ENCODE measurements around the gene CT45A3. TPM values are rescaled to one million over a fixed set of nuclear protein-coding genes. Genes with fewer than 3 reads are reported as not detected.
"Not testable (repeated sequence)": the region's sequence is repeated elsewhere in the genome, so short reads cannot be mapped to it uniquely, and the experiment has no call there.

Gene CT45A3, protein sequence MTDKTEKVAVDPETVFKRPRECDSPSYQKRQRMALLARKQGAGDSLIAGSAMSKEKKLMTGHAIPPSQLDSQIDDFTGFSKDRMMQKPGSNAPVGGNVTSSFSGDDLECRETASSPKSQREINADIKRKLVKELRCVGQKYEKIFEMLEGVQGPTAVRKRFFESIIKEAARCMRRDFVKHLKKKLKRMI
- not detected for total RNA-seq

DNA sequence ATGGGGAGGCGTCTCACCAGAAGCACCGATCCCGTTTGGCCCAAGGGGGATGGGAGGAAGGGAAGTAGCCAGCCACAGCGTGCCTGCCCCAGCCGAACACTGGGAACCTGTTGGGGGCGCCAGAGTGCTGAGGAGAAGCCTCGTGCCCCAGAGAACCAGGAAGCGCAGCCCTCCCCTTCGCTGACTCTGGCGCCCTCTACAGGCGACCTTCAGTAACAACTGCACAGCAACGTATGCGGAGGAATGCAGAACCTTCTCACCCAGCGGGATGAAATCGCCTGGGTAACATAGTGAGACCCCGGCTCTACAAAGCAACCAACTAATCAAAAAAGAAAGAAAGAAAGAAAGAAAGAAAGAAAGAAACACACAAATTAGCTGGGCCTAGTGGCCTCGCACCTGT lies at the start of gene CT45A3:
Gene CT45A3 (minus strand): TSS at position 101 of the 400 bp plus-strand sequence. CDS start 3,747 bp downstream, outside the sequence.
- H3K4me1 ChIP-seq; intact Hi-C loops (cut with DNase I; ENCODE audit: low total_unique reads); in situ Hi-C loops (cut with MboI; ENCODE audit: low sequenced_read_pairs in 4 of 4); H3K27me3 ChIP-seq; H3K36me3 ChIP-seq; H3K27ac ChIP-seq; ATAC-seq; H3K4me3 ChIP-seq; H3K9me3 ChIP-seq; DNase-seq: not testable (repeated sequence)

DNA sequence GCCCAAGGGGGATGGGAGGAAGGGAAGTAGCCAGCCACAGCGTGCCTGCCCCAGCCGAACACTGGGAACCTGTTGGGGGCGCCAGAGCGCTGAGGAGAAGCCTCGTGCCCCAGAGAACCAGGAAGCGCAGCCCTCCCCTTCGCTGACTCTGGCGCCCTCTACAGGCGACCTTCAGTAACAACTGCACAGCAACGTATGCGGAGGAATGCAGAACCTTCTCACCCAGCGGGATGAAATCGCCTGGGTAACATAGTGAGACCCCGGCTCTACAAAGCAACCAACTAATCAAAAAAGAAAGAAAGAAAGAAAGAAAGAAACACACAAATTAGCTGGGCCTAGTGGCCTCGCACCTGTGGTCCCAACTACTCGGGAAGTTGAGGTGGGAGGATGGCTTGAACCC lies 34.7 kb upstream of the CT45A3 start, which contains the start of gene CT45A6:
Gene CT45A6 (minus strand): TSS at position 101 of the 400 bp plus-strand sequence. CDS start 3,794 bp downstream, outside the sequence.
- H3K4me3 ChIP-seq; ATAC-seq; DNase-seq; H3K27me3 ChIP-seq; in situ Hi-C loops (cut with MboI; ENCODE audit: low sequenced_read_pairs in 4 of 4); H3K4me1 ChIP-seq; intact Hi-C loops (cut with DNase I; ENCODE audit: low total_unique reads); H3K27ac ChIP-seq; H3K9me3 ChIP-seq; H3K36me3 ChIP-seq: not testable (repeated sequence)

DNA sequence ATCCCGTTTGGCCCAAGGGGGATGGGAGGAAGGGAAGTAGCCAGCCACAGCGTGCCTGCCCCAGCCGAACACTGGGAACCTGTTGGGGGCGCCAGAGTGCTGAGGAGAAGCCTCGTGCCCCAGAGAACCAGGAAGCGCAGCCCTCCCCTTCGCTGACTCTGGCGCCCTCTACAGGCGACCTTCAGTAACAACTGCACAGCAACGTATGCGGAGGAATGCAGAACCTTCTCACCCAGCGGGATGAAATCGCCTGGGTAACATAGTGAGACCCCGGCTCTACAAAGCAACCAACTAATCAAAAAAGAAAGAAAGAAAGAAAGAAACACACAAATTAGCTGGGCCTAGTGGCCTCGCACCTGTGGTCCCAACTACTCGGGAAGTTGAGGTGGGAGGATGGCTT lies 17.4 kb upstream of the CT45A3 start, which contains the start of gene CT45A5:
Gene CT45A5 (minus strand): TSS at position 101 of the 400 bp plus-strand sequence. CDS start 3,774 bp downstream, outside the sequence.
- H3K27ac ChIP-seq; in situ Hi-C loops (cut with MboI; ENCODE audit: low sequenced_read_pairs in 4 of 4); intact Hi-C loops (cut with DNase I; ENCODE audit: low total_unique reads); ATAC-seq; H3K27me3 ChIP-seq; H3K4me3 ChIP-seq; H3K9me3 ChIP-seq; DNase-seq; H3K36me3 ChIP-seq; H3K4me1 ChIP-seq: not testable (repeated sequence)

DNA sequence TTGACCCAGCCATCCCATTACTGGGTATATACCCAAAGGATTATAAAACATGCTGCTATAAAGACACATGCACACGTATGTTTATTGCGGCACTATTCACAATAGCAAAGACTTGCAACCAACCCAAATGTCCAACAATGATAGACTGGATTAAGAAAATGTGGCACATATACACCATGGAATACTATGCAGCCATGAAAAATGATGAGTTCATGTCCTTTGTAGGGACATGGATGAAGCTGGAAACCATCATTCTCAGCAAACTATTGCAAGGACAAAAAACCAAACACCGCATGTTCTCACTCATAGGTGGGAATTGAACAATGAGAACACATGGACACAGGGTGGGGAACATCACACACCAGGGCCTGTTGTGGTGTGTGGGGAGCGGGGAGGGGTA lies 23.3 kb downstream of the CT45A3 start:
- ATAC-seq; DNase-seq; intact Hi-C loops (cut with DNase I; ENCODE audit: low total_unique reads); in situ Hi-C loops (cut with MboI; ENCODE audit: low sequenced_read_pairs in 4 of 4); H3K36me3 ChIP-seq; H3K4me1 ChIP-seq; H3K27me3 ChIP-seq; H3K4me3 ChIP-seq; H3K9me3 ChIP-seq; H3K27ac ChIP-seq: not testable (repeated sequence)

DNA sequence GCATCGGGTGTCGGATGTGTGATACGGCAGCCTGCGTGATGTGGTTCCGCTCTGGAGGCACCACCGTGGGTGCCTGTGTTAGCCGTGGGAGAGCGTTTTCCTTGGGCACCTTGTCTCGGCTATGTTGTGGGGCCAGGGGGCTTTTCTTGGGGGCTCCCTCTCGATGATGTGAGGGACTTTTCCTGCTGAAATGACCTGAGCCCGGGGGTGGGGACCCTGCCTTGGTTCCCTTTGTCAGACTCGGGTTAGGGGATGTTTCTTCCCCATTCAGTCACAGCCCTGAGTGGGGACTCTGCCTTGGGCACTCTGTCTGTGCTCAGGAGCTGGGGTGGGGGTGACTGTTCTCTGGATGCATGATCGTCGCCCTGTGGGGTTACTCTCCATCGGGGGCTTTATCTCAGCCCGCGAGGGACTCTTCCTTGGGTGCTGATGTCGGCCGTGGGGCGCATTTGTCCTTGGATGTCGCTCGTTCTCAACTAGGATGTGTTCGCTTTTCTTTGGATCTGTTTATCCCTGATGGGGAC lies 26.7 kb downstream of the CT45A3 start:
- H3K4me1 ChIP-seq = no peaks in the 10 kb centered on the region
- no peaks in the 10 kb centered on the region for H3K27me3 ChIP-seq
- DNase-seq (no peak), ATAC-seq (no peak)
- intact Hi-C loops (cut with DNase I; ENCODE audit: low total_unique reads) = no loop called here
- no peak overlapping the region for H3K4me3 ChIP-seq
- no peak for TF ChIP-seq POLR2A (IDR thresholded peaks at IDR 0.05)
- TF ChIP-seq, protein P1, sequence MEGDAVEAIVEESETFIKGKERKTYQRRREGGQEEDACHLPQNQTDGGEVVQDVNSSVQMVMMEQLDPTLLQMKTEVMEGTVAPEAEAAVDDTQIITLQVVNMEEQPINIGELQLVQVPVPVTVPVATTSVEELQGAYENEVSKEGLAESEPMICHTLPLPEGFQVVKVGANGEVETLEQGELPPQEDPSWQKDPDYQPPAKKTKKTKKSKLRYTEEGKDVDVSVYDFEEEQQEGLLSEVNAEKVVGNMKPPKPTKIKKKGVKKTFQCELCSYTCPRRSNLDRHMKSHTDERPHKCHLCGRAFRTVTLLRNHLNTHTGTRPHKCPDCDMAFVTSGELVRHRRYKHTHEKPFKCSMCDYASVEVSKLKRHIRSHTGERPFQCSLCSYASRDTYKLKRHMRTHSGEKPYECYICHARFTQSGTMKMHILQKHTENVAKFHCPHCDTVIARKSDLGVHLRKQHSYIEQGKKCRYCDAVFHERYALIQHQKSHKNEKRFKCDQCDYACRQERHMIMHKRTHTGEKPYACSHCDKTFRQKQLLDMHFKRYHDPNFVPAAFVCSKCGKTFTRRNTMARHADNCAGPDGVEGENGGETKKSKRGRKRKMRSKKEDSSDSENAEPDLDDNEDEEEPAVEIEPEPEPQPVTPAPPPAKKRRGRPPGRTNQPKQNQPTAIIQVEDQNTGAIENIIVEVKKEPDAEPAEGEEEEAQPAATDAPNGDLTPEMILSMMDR (IDR thresholded peaks at IDR 0.05 in 4 of 5, conservative IDR thresholded peaks at IDR 0.05 in 1 of 5) = no peak
- no peaks in the 10 kb centered on the region for H3K36me3 ChIP-seq
- no peaks in the 10 kb centered on the region for H3K9me3 ChIP-seq
- no peak overlapping the region for H3K27ac ChIP-seq
- in situ Hi-C loops (cut with MboI; ENCODE audit: low sequenced_read_pairs in 4 of 4) = no loop called here

DNA sequence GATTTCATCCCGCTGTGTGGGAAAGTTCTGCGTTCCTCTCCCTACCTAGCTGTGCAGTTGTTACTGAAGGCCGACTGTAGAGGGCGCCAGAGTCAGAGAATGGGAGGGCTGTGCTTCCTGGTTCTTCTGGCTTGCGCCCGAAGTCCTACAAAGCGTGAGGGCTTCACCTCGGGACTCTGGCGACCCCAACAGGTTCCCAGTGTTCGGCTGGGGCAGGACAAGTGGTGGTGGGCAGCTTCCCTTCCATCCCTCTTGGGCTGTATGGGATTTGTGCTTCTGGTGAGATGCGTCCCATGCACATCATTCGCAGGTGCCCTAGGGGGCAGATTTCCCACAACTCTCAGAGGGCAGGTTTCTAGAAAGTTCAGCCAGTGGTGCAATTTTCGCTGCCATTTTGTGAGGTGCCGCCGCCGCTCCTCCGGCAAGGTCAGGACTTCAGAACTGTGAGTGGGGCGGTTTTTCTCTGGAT lies 27.3 kb downstream of the CT45A3 start:
- ATAC-seq = no peak
- Histone ChIP-seq H3K27me3 (no peaks in the 10 kb centered on the region), H3K4me1 (no peaks in the 10 kb centered on the region), H3K9me3 (no peaks in the 10 kb centered on the region), H3K36me3 (no peaks in the 10 kb centered on the region), H3K27ac (no peak overlapping the region), H3K4me3 (no peak overlapping the region)
- intact Hi-C loops (cut with DNase I; ENCODE audit: low total_unique reads) = no loop called here
- DNase-seq = no peak
- TF ChIP-seq, protein P1 (IDR thresholded peaks at IDR 0.05 in 4 of 5, conservative IDR thresholded peaks at IDR 0.05 in 1 of 5) = no peak
- TF ChIP-seq POLR2A (IDR thresholded peaks at IDR 0.05) = no peak
- in situ Hi-C loops (cut with MboI; ENCODE audit: low sequenced_read_pairs in 4 of 4) = no loop called here
